COLO829 (cell line): ENCODE results near the gene ZDHHC12.
"Not testable (repeated sequence)": the region's sequence is repeated elsewhere in the genome, so short reads cannot be mapped to it uniquely, and the experiment has no call there.

Source experiments
- DNase-seq: peaks from one replicate; pipeline ENCODE4 v3.0.0; 2012; ENCODE audit warnings: low spot score

ZDHHC12 gene

GRCh38 chr9:128707446-128707845 lies 16.5 kb downstream of the ZDHHC12 start:
- DNase-seq, result no peak

- no peak for DNase-seq
These were observed 17.1 kb downstream of the ZDHHC12 start for GRCh38 chr9:128706671-128707381.

- DNase-seq, result no peak
These were observed 17.9 kb downstream of the ZDHHC12 start for GRCh38 chr9:128706045-128706444.

GRCh38 chr9:128705051-128705965 lies 18.6 kb downstream of the ZDHHC12 start:
- DNase-seq, result no peak

GRCh38 chr9:128704356-128704670 lies 19.6 kb downstream of the ZDHHC12 start:
- DNase-seq, result no peak

- no peak for DNase-seq
These were observed 20.1 kb downstream of the ZDHHC12 start for GRCh38 chr9:128703616-128704355.

GRCh38 chr9:128702949-128703615 lies 20.8 kb downstream of the ZDHHC12 start:
- DNase-seq, result no peak

GRCh38 chr9:128702445-128702948 lies 21.4 kb downstream of the ZDHHC12 start, which contains the start of gene PKN3:
PKN3 (plus strand) TSS chr9:128702503; CDS start chr9:128702916, 413 bp downstream.
- peak; percentile 93 for DNase-seq

- no peak for DNase-seq
These were observed 22.6 kb downstream of the ZDHHC12 start for GRCh38 chr9:128701227-128701854.

GRCh38 chr9:128699096-128699795 lies 24.7 kb downstream of the ZDHHC12 start:
- DNase-seq, result not testable (repeated sequence)

- no peak for DNase-seq
These were observed 26.8 kb downstream of the ZDHHC12 start for GRCh38 chr9:128696923-128697707.

- DNase-seq, result no peak
These were observed 29.6 kb downstream of the ZDHHC12 start for GRCh38 chr9:128694344-128694743.

GRCh38 chr9:128693738-128694137 lies 30.2 kb downstream of the ZDHHC12 start:
- DNase-seq, result not testable (repeated sequence)

- no peak for DNase-seq
These were observed 33.3 kb downstream of the ZDHHC12 start for GRCh38 chr9:128690684-128691034.

- peak; percentile 84 for DNase-seq
These were observed 33.9 kb downstream of the ZDHHC12 start for GRCh38 chr9:128689820-128690683.

GRCh38 chr9:128689293-128689774 lies 34.6 kb downstream of the ZDHHC12 start:
- no peak for DNase-seq

- peak; percentile 99 for DNase-seq
These were observed 35.2 kb downstream of the ZDHHC12 start, which contains the start of gene SET for GRCh38 chr9:128688501-128689292. SET (plus strand) TSS chr9:128689222; CDS start chr9:128689583, 361 bp downstream.

GRCh38 chr9:128687453-128687852 lies 36.5 kb downstream of the ZDHHC12 start:
- DNase-seq, result no peak
